NCI-H2227 treated with DMSO at 0.1 percent for 48 hours (cell line): Measurements from ENCODE around the gene CAMSAP1.
A peak's percentile ranks its signal among the peaks of the same experiment; 100 is the strongest.

Experiments used
- DNase-seq: peaks from one replicate; lab custom pipeline; 2025; lab: John Stamatoyannopoulos, UW

CAMSAP1 gene

DNA sequence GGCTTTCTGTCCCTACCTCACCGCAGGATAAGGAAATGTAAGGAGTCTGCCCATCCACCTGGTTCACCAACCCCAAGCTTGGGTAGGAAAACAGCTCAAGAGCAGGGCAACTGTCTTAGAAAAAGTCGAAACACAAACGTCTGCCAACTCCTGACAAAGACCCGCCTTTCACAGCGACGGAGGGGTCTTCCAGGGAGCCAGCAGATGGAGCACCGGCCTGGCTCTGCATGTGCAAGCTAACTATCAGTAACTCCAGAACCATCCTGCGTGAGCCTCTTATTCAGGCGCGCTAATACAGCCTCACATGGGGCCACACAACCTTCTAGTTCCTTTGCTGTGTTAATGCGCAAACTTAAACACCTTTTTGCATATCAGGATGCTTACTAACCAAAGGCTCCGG lies 26.9 kb downstream of the CAMSAP1 start:
- DNase-seq: no peak

DNA sequence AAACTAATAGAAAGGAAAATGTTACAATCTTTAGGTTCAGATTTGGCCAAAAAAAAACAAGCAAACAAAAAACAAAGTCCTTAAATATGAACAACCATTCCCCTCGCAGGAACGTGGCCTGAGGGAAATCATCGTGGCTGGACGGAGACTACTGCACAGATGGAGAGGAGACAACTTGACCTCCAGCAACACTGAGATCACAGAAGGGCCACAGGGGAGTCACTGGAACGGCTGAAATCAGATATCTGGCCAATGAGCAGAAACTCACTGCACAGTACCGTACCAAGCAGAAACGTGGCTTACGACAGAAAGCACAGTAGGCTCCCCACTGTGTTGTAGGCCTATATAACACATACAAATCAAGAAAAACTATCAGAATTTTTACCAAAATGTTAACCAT lies 27.7 kb downstream of the CAMSAP1 start:
- DNase-seq: no peak

DNA sequence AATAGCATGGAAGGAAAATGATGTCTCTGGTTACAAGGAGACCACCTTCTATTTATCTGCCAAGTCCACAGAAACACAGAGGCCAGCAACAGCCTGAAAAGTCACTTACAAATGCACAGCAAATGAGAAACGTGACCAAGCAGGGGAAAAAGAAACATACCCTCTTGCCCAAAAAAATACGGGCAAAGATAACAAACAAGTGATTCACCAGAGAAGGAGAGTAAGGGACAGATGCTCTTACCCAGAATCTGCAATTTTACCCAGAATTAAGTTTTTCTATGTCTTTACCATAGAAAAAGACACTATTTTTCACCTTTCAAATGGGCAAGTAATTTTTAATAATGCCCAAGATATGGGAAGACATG lies 28.1 kb downstream of the CAMSAP1 start:
- no peak for DNase-seq

DNA sequence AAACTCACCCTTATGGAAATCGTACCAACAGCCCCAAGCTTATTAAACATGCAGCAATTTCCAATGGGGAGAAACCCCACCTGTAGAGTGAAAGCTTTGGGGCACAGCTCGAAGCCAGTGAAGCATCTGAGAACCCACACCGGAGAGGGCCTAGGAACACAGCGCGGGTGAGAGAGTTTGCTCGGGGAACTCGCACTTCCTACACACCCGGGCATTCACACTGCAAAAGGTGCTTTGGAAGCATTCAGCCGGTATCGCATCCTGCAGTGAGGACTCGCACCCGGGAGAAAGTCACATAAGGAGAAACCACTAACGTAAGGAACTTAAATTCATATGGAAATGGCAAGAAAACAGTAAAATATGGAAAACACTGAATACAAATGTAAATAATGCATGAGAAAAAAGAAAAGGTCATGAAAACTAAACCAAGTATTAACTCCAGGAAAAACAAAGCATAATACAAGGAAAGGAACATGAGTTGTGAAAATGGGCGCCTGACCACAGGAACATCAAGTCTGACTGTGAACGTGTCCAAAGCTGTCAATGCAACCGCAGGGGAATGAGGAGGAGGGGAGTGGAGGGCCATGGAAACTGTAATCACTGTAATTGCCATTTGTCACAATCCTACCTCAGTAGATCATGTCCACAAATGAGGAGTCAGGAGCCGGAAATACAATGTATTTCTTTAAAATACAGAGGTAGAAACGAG lies 28.7 kb downstream of the CAMSAP1 start:
- DNase-seq: no peak

DNA sequence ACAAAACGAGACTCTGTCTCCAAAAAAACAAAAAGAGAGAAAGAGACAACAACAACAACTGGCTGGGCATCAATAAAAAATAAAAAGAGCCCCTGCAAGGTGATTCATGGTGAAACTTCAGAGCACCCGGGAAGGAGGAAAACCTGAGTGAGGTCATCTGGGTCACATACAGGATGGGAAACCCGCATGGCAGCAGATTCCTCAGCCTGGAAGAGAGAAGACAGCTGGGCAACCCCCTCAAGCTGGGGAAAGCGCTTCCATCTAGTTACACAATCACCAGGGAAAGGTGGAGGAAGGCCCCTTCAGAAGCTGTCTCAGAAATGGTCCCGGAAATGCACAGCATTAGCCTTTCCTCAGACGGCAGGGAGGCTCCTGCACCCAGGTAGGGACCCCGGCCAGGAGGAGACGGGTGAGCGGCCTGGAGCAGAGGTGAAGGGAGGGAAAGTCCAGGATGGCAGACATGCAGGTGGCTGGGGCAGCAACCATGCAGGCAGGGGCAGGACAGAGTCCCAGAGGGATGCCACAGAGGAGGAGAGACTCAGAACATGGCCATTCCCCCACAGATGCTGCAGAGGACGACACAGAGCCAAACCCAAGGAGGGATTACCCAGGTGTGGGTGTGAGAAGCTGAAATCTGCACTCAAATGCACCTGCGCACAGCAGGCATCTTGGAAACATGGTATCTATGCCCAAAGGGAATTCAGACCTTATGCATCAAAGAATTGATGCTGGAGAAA lies 29.4 kb downstream of the CAMSAP1 start:
- no peak for DNase-seq

DNA sequence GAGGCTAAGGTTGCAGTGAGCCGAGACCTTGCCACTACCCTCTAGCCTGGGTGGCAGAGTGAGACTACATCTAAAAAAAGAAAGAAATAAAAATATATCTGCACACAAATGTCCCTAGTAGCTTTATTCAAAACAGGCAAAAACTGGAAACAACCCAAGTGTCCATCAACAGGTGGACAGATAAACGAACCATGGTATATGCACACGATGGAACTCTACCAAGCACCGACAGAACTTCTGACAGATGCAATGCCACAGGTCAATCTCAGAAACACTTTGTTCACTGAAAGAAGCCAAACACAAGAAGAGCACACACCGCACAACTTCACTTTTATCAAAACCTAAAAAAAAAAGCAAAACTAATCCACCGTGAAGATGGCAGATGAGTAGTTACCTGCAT lies 30.4 kb downstream of the CAMSAP1 start:
- no peak for DNase-seq

DNA sequence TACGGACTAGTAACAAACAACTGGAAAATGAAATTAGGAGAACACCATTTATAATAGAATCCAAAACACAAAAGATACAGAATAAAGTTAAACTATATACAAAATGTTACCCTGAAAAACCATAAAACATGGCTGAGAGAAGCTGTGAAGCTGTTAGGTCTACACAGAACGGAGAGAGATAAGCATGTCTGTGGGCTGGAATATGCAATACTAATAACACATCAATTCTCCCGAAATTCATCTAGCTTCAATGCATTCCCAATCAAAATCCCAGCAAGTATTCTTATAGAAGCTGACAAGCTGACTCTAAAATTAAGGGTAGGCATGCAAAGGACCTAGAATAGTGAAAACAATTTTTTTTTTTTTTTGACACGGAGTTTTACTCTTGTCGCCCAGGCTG lies 32.5 kb downstream of the CAMSAP1 start:
- DNase-seq: no peak

DNA sequence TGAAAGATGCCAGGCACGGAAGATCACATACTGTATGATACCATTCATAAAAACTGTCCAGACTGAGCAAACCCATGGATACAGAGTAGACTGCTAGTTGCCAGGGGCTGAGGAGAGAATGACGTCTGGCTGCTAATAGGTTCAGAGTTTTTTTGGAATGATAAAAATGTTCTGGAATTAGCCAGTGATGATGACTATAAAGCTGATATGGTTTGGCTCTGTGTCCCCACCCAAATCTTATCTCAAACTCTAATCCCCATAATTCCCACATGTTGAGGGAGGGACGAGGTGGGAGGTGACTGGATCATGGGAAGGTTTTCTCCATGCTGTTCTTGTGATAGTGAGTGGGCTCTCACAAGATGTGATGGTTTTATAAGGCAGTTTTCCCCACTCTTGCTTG lies 37.4 kb downstream of the CAMSAP1 start:
- DNase-seq: no peak

DNA sequence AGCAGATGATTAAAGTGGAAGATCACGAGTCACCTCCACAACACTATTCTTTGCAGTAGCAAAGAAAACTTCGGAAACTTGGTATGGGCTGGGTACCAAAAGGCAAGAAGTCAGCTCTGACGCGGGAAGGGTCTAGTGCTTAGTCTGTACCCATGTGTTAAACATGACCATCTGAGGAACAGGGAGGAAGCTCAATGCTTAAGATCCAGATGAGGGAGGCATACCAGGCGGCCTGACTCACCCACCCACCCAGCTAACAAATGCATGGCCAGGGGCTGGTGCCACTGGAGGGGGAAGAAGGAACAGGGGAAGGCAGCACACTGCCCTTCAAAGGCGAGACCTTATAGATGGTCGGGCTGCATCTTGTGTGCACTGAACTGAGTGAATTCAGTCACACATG lies 41.8 kb downstream of the CAMSAP1 start:
- DNase-seq: no peak

DNA sequence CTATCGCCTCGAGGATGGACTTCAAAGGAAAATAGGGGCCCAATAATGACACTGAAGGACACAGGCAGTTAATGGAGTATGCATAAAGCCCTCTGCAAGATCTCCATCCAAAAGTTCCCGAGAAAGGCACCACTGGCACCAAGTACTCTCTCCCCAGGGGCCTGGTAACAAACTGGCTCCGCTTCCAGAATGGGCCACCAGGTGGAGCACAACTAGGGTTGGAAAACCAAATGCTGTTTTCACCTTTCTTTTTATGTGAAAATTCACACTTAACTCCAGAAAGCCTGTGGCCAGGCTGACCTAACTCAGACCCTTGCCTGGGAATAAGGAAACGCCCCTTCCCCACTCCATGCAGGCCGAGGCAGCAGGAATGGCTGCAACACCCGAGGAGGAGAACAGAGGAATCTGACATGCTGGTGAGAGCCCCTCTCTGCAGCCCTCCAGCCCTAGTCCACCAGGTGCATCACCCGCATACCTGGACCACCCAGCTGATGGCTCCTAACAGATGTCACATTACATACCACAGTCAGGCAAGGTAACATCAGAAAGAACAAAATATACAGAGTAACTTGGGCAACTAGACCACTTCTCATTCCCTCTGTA lies 42.8 kb downstream of the CAMSAP1 start:
- peak; percentile 14 for DNase-seq

DNA sequence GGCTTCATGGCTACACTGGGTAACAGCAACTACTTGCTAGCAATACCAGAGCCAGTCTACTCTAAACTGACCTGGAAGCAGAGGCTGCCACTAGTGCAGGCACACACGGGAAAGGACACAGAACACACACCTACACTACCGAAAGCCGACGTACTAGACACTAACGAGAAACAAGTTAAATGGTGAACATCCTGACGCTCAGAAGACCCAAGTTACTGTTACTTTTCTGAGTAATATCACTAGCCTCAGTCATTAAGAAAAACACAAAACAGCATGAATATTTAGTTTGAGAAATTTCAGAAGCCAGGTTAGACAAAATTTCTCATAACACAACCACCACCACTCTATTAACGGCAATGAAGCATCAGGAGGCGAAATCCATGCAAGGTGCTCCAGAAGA lies 44.5 kb downstream of the CAMSAP1 start:
- DNase-seq: no peak

DNA sequence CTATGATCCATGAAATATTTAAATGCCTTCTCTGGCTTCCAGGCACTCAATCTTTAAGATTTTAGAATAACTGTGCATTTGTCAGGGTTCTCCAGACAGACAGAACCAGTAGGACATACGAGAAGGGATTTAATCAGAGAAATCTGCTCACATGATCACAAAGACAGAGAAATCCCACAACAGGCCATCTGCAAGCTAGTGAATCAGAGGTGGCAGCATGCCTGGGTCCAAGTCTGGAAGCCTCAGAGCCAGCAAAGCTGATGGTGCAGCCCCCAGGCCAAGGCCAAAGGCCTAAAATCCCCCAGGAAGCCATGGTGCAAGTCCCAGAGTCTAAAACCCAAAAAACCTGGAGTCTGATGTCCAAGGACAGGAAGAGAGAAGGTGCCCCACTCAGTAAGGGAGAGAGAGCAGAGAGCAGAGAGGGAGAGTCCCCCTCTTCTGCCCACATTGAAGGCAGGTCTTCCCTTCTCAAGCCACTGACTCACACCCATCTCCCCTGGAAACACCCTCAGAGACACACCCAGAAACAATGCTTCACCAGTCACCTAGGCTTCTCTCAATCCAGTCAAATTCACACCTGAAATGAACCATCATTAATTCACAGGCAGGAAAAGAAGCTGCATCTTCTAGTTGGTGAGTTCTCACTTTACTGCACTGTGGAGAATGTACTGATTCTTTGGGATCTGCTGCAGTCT lies 48.7 kb downstream of the CAMSAP1 start:
- DNase-seq: no peak

DNA sequence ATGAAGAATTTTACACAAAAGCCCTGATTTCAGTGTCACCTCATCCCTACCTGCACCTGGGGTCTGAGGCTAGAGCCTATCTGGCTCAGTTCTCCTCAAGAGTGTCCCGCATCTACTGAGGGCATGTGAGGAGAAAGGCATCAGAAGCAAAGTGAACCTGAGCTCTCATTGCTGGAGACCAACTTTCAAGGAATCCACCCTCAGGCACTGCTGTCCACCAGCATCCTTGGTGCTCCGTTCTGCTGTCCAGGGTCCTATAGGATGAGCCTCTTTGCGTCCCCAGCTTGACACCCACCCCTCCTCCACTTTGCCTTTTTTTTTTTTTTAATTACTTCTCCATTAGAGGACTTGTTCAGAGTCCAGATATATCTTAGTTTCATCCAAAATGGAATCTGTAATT lies 49.5 kb downstream of the CAMSAP1 start:
- no peak for DNase-seq

DNA sequence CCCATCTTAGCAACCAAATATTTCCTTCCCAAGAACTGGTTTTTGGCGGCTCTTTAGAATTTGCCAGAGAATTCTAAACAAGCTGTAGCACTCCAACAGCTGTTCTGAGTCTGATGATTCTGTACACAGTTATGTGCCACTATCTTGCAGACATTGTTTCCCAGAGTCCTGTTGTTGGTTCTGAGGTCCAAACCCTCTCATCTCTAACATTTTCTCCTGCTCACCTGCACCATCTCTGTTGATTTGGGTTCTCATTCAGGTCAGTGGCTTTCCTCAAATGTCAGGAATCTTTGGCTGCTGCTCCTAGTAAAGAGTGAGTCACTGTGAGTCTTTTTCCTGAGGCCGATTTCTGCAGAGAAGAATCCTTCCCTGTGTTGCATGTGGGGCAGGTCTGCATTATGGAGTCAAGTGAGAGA lies 50.0 kb downstream of the CAMSAP1 start:
- no peak for DNase-seq

DNA sequence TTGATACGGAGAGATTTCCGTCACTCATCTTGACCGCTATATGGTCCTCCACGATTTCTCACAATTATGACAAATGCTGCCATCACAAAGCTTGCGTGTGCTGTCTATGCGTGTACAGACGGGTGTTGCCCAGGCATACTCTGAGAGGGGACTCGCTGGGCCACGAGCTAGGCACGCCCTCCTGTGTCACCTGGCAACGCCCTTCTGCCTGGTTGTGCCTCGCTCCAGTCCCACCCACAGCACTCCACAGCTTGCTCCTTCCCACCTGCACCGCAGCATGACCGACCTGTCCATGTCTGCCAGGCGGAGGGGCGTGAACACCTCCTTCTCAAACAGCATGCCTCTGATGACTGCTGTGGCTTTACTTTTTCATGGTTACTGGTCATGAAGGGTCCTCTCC lies 55.6 kb downstream of the CAMSAP1 start:
- DNase-seq: no peak

DNA sequence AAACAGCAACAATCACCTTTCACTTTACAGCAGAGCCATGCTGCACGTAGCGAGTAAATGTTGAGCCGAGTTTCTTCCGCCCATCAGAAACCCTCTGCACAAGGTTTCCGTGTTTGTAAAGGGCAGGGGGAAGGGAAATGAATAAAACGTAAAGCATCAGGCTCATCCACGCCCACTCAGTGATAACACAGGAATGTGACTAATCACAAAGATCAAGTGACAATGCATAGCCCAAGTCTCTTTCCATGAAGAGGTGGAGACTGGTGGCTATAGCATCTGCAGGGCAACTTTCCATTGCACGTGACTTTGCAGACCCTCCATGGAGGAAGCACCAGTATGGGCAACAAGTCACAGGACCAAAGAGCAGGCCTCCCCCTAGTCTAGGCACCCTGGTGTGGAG lies 56.6 kb downstream of the CAMSAP1 start:
- no peak for DNase-seq

DNA sequence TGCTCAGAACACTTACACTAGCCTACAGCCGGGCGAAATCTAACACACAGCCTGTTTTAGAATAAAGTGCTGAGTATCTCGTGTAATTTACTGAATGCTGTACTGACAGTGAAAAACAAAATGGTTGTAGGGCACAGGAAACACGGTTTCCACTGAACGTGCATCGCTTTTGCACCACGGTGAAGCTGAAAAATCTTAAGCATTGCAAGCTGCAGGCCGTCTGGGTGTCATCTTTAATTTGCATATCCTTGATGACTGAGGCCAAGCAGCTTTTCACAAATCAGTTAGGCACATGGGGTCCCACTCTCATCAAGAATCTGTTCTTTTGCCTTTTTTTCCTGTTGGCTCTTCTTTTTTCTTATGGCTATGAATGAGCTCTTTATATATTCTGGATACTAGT lies 58.2 kb downstream of the CAMSAP1 start:
- no peak for DNase-seq

DNA sequence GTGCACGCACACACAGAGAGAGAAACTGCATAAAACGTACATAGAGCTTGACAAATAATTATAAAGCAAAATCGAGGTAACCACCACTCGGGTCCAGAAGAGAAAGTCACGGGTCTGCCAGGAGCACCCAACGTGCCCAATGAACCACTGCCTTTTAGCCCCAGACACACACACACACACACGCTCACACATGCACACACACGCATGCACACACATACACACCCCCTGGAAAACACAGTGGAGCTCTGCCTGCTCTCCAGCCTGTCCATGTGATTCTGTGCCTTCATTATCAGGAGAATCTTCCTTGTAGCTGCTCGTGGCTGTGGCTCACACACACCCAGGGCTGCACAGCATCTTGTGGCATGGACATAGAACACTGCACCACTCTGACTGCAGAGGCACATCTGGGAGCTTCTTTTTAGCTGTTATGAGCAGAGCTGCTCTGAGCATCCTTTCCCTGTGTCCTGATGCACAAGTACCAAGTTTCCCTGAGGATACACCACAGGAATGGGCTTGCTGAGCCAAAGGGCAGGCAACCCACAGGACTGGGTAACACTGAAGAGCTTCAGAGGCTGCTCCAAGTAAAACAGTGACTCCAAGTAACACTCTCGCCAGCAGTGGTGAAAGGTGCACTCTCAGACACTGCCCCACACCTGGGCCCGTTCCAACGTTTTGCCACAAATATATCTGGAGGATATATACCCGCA lies 58.9 kb downstream of the CAMSAP1 start:
- DNase-seq: no peak

DNA sequence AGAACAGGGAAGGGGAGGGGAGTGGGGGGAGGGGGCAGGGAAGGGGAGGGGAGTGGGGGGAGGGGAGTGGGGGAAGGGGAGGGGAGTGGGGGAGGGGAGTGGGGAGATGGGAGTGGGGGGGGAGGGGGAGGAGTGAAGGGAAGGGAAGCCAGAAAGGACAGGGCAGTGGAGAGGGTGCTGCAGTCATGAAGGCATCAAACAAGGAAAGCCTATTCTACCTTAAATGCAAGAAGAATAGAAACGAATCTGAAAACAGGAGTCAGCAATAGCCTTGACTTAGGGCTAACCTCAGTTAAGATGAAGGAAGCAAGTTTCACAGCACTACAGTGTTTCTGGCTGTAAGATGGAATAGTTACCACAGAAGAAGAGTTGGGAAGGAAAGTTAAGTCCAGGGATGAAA lies 59.5 kb downstream of the CAMSAP1 start:
- no peak for DNase-seq

DNA sequence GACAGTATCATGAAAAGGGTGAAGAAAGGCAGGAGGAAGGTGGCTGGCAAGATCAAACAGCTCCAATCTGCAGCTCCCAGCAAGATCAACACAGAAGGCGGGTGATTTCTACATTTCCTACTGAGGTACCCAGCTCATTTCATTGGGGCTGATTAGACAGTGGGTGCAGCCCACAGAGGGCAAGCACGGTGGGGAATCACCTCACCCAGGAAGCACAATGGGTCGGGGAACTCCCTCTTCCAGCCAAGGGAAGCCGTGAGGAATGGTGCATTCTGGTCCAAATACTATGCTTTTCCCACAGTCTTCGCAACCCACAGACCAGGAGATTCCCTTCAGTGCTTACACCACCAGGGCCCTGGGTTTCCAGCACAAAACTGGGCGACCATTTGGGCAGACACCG lies 66.8 kb downstream of the CAMSAP1 start:
- no peak for DNase-seq

DNA sequence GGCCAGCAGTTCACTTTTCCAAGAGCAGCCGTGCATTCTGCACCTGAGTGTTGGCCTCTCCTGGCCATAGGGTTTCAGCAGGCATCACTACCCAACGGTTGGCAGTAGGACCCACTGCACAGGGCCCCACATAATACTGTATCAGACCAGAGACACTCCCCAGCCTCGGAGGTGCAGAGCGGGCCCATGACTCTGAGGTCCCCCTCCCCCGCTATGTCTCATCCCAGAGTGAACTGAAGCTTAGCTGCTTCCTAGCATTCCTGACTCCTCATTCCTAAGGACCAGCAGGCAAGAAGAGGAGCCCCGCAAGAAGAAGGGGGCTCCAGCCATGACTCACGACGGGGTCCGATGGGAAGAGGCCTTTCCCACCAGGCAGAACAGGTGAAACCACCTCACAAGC lies 67.2 kb downstream of the CAMSAP1 start:
- DNase-seq: no peak

DNA sequence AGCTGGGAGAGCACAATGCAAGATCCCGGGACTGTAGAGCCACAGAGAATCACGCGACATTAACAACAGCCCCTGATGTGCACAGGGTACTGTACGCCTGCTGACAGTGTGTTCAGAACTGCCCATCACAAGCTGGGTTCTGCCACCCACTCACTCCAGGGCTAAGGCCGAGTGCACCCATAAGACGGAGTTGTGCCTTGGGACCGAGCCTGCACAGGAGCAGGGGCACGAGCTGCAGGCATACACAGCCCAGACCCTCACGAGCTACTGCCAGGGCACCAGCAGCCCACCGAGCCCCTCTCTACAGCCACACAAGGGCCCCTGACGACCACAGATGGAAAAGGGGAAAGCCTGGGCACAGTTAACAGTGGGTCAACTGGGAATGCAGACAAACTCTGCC lies 67.8 kb downstream of the CAMSAP1 start:
- DNase-seq: no peak
